Ectodermal cell (in vitro differentiated cells): Measurements from ENCODE around the gene SOWAHB.
"Not testable (repeated sequence)": the region's sequence is repeated elsewhere in the genome, so short reads cannot be mapped to it uniquely, and the experiment has no call there.

ENCODE experiments used
- H3K27ac ChIP-seq: 2 replicates; pipeline ENCODE4 v1.7.0; 2013; ENCODE audit warnings: mild to moderate bottlenecking, low read depth, low read length; ENCODE audit not compliant: insufficient read depth, poor library complexity, severe bottlenecking
- H3K27me3 ChIP-seq: 2 replicates; pipeline ENCODE4 v1.7.0; 2013; ENCODE audit warnings: mild to moderate bottlenecking, low read length; ENCODE audit not compliant: insufficient read depth, control insufficient read depth, poor library complexity, severe bottlenecking
- H3K36me3 ChIP-seq: one replicate; pipeline ENCODE4 v1.7.0; 2013; ENCODE audit warnings: low read length; ENCODE audit not compliant: control insufficient read depth, insufficient read depth
- H3K4me1 ChIP-seq: one replicate; pipeline ENCODE4 v1.7.0; 2013; ENCODE audit warnings: low read length; ENCODE audit not compliant: control insufficient read depth, insufficient read depth
- H3K4me3 ChIP-seq: 2 replicates; pipeline ENCODE4 v1.7.0; 2013; ENCODE audit warnings: low read depth, low read length, control low read depth; ENCODE audit not compliant: insufficient read depth
- H3K9me3 ChIP-seq: 2 replicates; pipeline ENCODE4 v1.7.0; 2013; ENCODE audit warnings: mild to moderate bottlenecking, low read length, moderate library complexity; ENCODE audit not compliant: control insufficient read depth
- WGBS, 2 experiments: methylation state at CpG; one replicate each; pipeline ENCODE4 v1.1.7; 2013; ENCODE audit warnings: missing lambda C conversion rate in 2 of 2; 5-methylcytosine and 5-hydroxymethylcytosine counted together

SOWAHB gene

DNA sequence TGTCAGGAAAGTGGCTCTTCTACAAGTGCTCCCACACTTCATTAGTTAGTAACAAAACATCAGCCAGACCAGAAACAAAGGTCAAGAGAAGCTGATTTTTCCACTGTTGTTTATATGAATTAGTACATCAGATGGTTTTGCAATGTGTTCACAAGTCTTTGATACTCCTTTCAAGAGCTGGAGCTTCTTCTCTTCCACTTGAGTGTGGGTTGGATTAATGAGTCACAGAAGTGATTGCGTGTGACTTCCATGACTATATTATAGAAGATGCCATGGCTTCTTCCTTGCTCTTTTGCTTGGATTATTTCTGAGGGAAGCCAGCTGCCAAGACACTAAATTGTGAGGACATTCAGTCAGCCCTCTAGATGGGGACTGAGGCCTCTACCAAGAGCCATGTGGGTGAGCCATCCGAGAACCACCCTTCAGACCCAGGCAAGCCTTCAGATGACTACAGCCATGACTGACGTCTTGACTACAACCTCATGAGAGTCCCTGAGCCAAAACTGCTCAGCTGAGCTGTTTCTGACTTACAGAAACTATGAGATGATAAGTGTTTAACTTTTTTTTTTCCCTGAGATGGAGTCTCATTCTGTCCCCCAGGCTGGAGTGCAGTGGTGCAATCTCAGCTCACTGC is 18.1 kb downstream of the SOWAHB start:
- H3K4me1 ChIP-seq: no peaks in the 10 kb centered on the region
- no peak overlapping the region for H3K27ac ChIP-seq
- 96% methylated on average over 3 of the region's 3 CpGs for WGBS, 2 experiments
- H3K27me3 ChIP-seq: peaks cover 17% of the 10 kb centered on the region
- no peaks in the 10 kb centered on the region for H3K36me3 ChIP-seq
- H3K4me3 ChIP-seq: no peak overlapping the region
- no peaks in the 10 kb centered on the region for H3K9me3 ChIP-seq

- not testable (repeated sequence) for H3K9me3 ChIP-seq, H3K4me3 ChIP-seq, H3K27ac ChIP-seq, H3K36me3 ChIP-seq, H3K4me1 ChIP-seq
- H3K27me3 ChIP-seq: peaks cover 17% of the 10 kb centered on the region
- 36 to 52% methylated on average over 3 of the region's 3 CpGs for WGBS, 2 experiments
These were observed 19.2 kb downstream of the SOWAHB start for GRCh38 chr4:76878641-76879165.

- Histone ChIP-seq H3K4me3 (no peak overlapping the region), H3K36me3 (no peaks in the 10 kb centered on the region), H3K27me3 (peaks cover under 1% of the 10 kb centered on the region), H3K4me1 (no peaks in the 10 kb centered on the region), H3K27ac (no peak overlapping the region), H3K9me3 (no peaks in the 10 kb centered on the region)
- WGBS, 2 experiments: 93 to 99% methylated on average over 3 to 4 of the region's 4 CpGs
These were observed 23.8 kb downstream of the SOWAHB start for GRCh38 chr4:76874176-76874575.

- Histone ChIP-seq H3K4me3 (no peak overlapping the region), H3K27ac (no peak overlapping the region), H3K4me1 (no peaks in the 10 kb centered on the region), H3K9me3 (no peaks in the 10 kb centered on the region), H3K36me3 (no peaks in the 10 kb centered on the region), H3K27me3 (no peaks in the 10 kb centered on the region)
- WGBS, 2 experiments: 79% methylated on average over 1 of the region's 1 CpG; no CpG with 5 or more reads in 1 of the 2 experiments
These were observed 24.4 kb downstream of the SOWAHB start for GRCh38 chr4:76873495-76873894.

GRCh38 chr4:76872556-76872955 is 25.4 kb downstream of the SOWAHB start:
- no peaks in the 10 kb centered on the region for H3K27me3 ChIP-seq
- no peaks in the 10 kb centered on the region for H3K9me3 ChIP-seq
- no peak overlapping the region for H3K27ac ChIP-seq
- H3K4me1 ChIP-seq: peaks cover 4% of the 10 kb centered on the region
- H3K36me3 ChIP-seq: no peaks in the 10 kb centered on the region
- no peak overlapping the region for H3K4me3 ChIP-seq

DNA sequence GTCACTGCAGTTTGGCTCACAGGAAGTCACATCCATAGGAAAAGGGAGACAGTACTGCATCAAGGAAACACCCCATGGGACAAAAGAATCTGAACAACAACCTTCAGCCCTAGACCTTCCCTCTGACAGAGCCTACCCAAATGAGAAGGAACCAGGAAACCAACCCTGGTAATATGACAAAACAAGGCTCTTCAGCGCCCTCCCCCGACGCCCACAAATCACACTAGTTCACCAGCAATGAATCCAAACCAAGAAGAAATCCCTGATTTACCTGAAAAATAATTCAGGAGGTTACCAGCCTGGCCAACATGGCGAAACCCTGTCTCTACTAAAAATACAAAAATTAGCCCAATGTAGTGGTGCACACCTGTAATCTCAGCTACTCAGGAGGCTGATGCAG is 29.2 kb downstream of the SOWAHB start:
- 88 to 89% methylated on average over 4 of the region's 4 CpGs for WGBS, 2 experiments
- H3K27ac ChIP-seq, H3K27me3 ChIP-seq, H3K36me3 ChIP-seq, H3K4me1 ChIP-seq, H3K9me3 ChIP-seq, H3K4me3 ChIP-seq: not testable (repeated sequence)

- 64 to 68% methylated on average over 16 of the region's 16 CpGs for WGBS, 2 experiments
- H3K36me3 ChIP-seq: no peaks in the 10 kb centered on the region
- no peak overlapping the region for H3K4me3 ChIP-seq
- peaks cover 4% of the 10 kb centered on the region for H3K4me1 ChIP-seq
- no peaks in the 10 kb centered on the region for H3K9me3 ChIP-seq
- H3K27ac ChIP-seq: no peak overlapping the region
- no peaks in the 10 kb centered on the region for H3K27me3 ChIP-seq
These were observed 29.9 kb downstream of the SOWAHB start for GRCh38 chr4:76867880-76868655.

DNA sequence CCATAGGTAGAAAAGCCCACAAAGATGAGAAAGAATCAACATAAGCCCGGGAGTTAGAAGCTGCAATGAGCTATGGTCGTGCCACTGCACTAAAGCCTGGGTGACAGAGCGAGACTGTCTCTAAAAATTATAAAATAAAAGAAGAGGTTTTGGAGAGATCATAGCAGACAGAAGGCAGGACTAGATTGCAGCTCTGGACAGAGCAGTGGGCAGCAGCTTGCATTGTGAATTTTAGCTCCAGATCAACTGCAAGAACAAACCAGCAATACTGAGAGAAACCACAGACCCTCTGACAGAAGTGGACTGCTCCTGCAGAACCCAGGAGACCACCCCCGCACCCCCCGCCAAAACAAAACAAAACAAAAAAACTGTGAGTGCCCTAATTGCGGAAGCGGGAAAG is 30.6 kb downstream of the SOWAHB start:
- Histone ChIP-seq H3K9me3 (no peaks in the 10 kb centered on the region), H3K36me3 (no peaks in the 10 kb centered on the region), H3K4me3 (no peak overlapping the region), H3K4me1 (peaks cover 4% of the 10 kb centered on the region), H3K27ac (no peak overlapping the region), H3K27me3 (no peaks in the 10 kb centered on the region)
- 84 to 92% methylated on average over 7 of the region's 7 CpGs for WGBS, 2 experiments

DNA sequence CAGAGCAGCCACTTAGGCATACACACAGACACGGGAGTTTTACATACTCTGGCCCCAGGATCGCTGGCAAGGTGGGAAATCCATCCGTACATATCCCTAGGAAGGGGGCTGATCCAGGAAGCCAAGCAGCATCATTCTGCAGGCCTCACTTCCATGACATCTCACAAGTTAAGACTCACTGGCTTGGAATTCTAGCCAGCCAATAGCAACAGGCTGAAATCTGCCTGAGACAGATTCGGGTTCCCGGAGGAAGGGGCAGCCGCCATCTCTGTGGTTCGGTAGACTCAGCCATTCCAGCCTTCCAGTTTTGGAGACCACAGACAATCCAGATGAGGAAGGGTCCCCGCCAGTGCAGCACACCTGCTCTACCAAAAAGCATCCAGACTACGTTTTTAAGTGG is 31.3 kb downstream of the SOWAHB start:
- H3K27me3 ChIP-seq: no peaks in the 10 kb centered on the region
- peaks cover 4% of the 10 kb centered on the region for H3K4me1 ChIP-seq
- WGBS, 2 experiments: 83 to 84% methylated on average over 9 of the region's 9 CpGs
- H3K4me3 ChIP-seq: no peak overlapping the region
- no peaks in the 10 kb centered on the region for H3K36me3 ChIP-seq
- H3K9me3 ChIP-seq: no peaks in the 10 kb centered on the region
- H3K27ac ChIP-seq: no peak overlapping the region

- 35 to 77% methylated on average over 1 of the region's 1 CpG for WGBS, 2 experiments
- Histone ChIP-seq H3K4me1 (peaks cover 5% of the 10 kb centered on the region), H3K9me3 (no peaks in the 10 kb centered on the region), H3K36me3 (no peaks in the 10 kb centered on the region), H3K27me3 (no peaks in the 10 kb centered on the region), H3K27ac (no peak overlapping the region), H3K4me3 (no peak overlapping the region)
These were observed 39.6 kb downstream of the SOWAHB start for GRCh38 chr4:76858319-76858718.
